Thyroid gland (tissue), 4 donors: ENCODE data around the gene GUCY1B1.

Source experiments
- CTCF ChIP-seq, 6 experiments: fragments of 200-600 bp in 3 of 6; fragments of 450-650 bp in 3 of 6; sonication (generic) in 3 of 6; IDR thresholded peaks; one replicate each; pipeline ENCODE4 v1.5.1; 2016 to 2019; ENCODE audit warnings: antibody characterized with exemption in 6 of 6, mild to moderate bottlenecking in 2 of 6, inconsistent platforms in 1 of 6, moderate library complexity in 1 of 6
- POLR2A ChIP-seq, 2 donors: fragments of 450-650 bp; IDR thresholded peaks; one replicate each; pipeline ENCODE4 v1.6.1; 2017; ENCODE audit warnings: antibody characterized with exemption in 2 of 2, mild to moderate bottlenecking in 2 of 2, moderate library complexity in 1 of 2

DNA sequence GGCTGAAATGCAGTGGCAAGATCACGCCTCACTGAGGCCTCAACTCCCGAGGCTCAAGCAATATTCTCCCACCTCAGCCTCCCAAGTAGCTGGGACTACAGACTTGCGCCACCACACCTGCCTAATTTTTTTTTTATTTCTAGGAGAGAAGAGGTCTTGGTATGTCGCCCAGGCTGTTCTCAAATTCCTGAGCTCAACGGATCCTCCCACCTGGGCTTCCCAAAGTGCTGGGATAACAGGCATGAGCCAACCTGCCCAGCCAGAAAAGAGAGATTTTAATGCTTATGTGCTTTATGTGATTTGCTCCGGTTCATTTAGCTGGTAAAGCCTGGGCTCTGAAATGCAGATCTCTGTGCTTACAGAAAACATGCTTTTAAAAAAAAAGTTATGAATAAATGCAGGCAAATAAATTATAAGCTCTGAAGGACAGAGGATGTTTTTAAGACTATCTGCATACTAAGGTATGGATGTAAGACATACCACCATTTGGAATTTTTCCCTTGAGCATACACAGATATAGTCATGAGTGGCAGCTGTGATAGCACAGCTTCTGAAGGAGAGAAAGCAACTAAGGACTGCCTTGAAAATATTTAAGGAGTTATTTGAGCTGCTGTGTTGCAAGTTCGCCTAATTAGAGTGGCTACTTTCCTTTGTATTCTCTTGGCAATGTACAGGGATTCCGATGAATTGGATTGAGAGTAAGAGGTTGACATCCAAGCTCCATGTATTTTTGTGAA lies 13.8 kb downstream of the GUCY1B1 start:
- TF ChIP-seq CTCF (IDR thresholded peaks at IDR 0.05) (no peak), POLR2A (IDR thresholded peaks at IDR 0.05) (no peak)
